Prostate gland (tissue), 2 donors: ENCODE results near the gene OXT. TPM values are rescaled to one million over a fixed set of nuclear protein-coding genes. Genes with fewer than 3 reads are reported as not detected.

ENCODE experiments used
- DNase-seq: peaks from one replicate; pipeline ENCODE4 v3.0.0-alpha.2; 2019; ENCODE audit warnings: low spot score
- H3K27ac ChIP-seq, 2 donors: fragments of 200-600 bp; sonication (generic); 2 replicates each; pipeline ENCODE4 v1.5.1; 2017 to 2019
- H3K27me3 ChIP-seq: fragments of 200-600 bp; sonication (generic); replicated peaks from 2 replicates; pipeline ENCODE4 v1.5.1; 2019; ENCODE audit not compliant: insufficient read depth
- H3K36me3 ChIP-seq, 2 donors: fragments of 200-600 bp; sonication (generic); 1 replicate in 1 of 2; 2 replicates in 1 of 2; pipeline versions ENCODE4 v1.5.1 to v1.8.1; 2017 to 2019
- H3K4me1 ChIP-seq: fragments of 200-600 bp; sonication (generic); replicated peaks from 2 replicates; pipeline ENCODE4 v1.5.1; 2019
- H3K4me3 ChIP-seq, 2 donors: fragments of 200-600 bp; sonication (generic); 2 replicates each; pipeline ENCODE4 v1.5.1; 2017 to 2019
- H3K9me3 ChIP-seq: fragments of 200-600 bp; sonication (generic); 2 replicates; pipeline ENCODE4 v1.5.1; 2017
- POLR2A ChIP-seq: fragments of 450-650 bp; IDR thresholded peaks from one replicate; pipeline ENCODE4 v1.6.1; 2016; ENCODE audit warnings: antibody characterized with exemption, mild to moderate bottlenecking
- POLR2AphosphoS5 ChIP-seq: sonication (generic); formaldehyde crosslinking; IDR thresholded peaks from one replicate; pipeline ENCODE4 v1.6.1; 2017; ENCODE audit warnings: antibody characterized with exemption
- WGBS: methylation state at CpG from one replicate; pipeline ENCODE4 v1.1.5; 2018; 5-methylcytosine and 5-hydroxymethylcytosine counted together
- intact Hi-C: fragments of 100-400 bp; cut with DNase I; formaldehyde crosslinking; loops from one replicate; pipeline ENCODE4 v1.14.2; 2022
- total RNA-seq, 2 donors: library from RNA; depleted of rRNA; stranded (reverse); fragments of >200 nt; gene quantifications; one replicate each; pipeline ENCODE4 v1.1.0, GENCODE V29; 2016
- TF ChIP-seq, protein P1 (sequence below), 4 experiments: fragments of 200-600 bp in 2 of 4; fragments of 450-650 bp in 2 of 4; sonication (generic) in 2 of 4; IDR thresholded peaks; 1 replicate in 3 of 4; 2 replicates in 1 of 4; pipeline ENCODE4 v1.5.1; 2016 to 2019; ENCODE audit warnings: antibody characterized with exemption in 4 of 4, mild to moderate bottlenecking in 2 of 4, moderate library complexity in 2 of 4

OXT gene
- total RNA-seq, 2 donors from 2014 or later: 9.8 TPM; not detected in 1

DNA sequence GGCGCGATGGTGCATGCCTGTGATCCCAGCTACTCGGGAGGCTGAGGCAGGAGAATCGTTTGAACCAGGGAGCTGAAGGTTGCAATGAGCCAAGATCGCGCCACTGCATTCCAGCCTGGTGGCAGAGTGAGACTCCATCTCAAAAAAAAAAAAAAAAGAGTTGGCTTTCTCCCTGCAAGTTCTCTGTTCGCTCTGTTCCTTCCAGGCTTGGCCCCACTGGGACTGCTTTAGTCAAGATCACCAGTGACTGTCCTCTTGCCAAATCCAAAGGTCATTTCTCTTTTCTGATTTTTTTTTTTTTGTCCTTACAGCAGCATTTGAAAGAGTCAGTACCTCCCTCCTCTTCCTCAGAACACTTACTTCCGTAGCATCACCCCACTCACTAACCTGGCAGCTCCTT lies 38.8 kb upstream of the OXT start:
- WGBS: 75% methylated on average over 8 of the region's 8 CpGs
- DNase-seq: no peak

DNA sequence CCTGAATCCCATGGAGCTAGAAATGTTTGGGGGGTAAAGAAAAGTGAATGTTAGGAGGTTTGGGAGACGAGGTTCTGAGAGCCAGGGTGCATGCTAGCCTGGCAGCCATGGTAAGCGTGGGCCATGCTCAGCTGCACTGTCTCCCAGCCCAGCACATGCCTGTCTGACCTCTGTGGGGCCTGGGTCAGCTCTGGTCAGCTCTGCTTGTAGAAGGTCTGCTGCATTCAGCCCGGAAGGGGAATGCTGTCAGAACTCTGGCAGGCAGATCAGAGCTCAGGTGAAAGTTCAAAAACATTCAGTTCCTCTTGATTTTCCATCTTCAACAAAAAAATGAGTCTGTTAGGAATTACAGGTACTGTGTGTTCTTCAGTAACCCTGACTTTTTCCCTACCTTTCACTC lies 33.8 kb upstream of the OXT start:
- Histone ChIP-seq H3K9me3 (no peaks in the 10 kb centered on the region), H3K27me3 (no peaks in the 10 kb centered on the region), H3K27ac (no peak overlapping the region), H3K36me3 (peaks cover 3 to 12% of the 10 kb centered on the region in 2 donors), H3K4me1 (peaks cover 5% of the 10 kb centered on the region), H3K4me3 (no peak overlapping the region)
- 83% methylated on average over 3 of the region's 3 CpGs for WGBS
- intact Hi-C loops: no loop called here
- no peak for DNase-seq
- TF ChIP-seq POLR2AphosphoS5 (no peak), POLR2A (no peak)
- TF ChIP-seq, protein P1, sequence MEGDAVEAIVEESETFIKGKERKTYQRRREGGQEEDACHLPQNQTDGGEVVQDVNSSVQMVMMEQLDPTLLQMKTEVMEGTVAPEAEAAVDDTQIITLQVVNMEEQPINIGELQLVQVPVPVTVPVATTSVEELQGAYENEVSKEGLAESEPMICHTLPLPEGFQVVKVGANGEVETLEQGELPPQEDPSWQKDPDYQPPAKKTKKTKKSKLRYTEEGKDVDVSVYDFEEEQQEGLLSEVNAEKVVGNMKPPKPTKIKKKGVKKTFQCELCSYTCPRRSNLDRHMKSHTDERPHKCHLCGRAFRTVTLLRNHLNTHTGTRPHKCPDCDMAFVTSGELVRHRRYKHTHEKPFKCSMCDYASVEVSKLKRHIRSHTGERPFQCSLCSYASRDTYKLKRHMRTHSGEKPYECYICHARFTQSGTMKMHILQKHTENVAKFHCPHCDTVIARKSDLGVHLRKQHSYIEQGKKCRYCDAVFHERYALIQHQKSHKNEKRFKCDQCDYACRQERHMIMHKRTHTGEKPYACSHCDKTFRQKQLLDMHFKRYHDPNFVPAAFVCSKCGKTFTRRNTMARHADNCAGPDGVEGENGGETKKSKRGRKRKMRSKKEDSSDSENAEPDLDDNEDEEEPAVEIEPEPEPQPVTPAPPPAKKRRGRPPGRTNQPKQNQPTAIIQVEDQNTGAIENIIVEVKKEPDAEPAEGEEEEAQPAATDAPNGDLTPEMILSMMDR (IDR thresholded peaks at IDR 0.05): no peak

More for the DNA sequence above, 38.8 kb upstream of the OXT start:
- Histone ChIP-seq H3K4me1 (no peaks in the 10 kb centered on the region), H3K36me3 (peaks cover 3 to 9% of the 10 kb centered on the region in 2 donors), H3K4me3 (no peak overlapping the region), H3K27me3 (no peaks in the 10 kb centered on the region), H3K27ac (no peak overlapping the region), H3K9me3 (no peaks in the 10 kb centered on the region)
- intact Hi-C loops: no loop called here
- TF ChIP-seq, protein P1 (IDR thresholded peaks at IDR 0.05): no peak
- TF ChIP-seq POLR2A: no peak
- no peak for TF ChIP-seq POLR2AphosphoS5

DNA sequence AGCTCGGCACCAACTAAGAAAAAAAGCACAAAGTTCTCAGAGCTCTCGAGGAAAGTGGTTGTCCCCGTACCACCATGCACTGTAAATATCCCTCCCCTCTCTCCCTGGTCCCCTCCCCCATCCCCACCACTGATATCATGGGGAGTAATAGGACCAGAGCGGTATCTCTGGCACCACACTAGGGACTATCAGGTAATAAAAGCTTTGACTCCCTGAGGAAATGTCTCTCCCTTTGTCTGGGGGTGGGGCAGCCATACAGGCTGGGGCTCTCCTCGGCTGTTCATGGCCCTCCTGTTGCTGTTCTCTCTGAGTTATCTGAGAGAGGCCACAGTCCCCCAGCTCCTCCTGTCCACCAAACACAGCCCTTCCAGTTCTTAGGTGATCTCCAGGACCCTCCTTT lies 33.0 kb upstream of the OXT start:
- H3K4me3 ChIP-seq: no peak overlapping the region
- H3K36me3 ChIP-seq: peaks cover 3 to 12% of the 10 kb centered on the region in 2 donors
- DNase-seq: no peak
- intact Hi-C loops: no loop called here
- peaks cover 5% of the 10 kb centered on the region for H3K4me1 ChIP-seq
- H3K9me3 ChIP-seq: no peaks in the 10 kb centered on the region
- TF ChIP-seq POLR2AphosphoS5 (no peak), POLR2A (no peak)
- TF ChIP-seq, protein P1 (IDR thresholded peaks at IDR 0.05): no peak
- no peaks in the 10 kb centered on the region for H3K27me3 ChIP-seq
- H3K27ac ChIP-seq: no peak overlapping the region
- 57% methylated on average over 5 of the region's 5 CpGs for WGBS

DNA sequence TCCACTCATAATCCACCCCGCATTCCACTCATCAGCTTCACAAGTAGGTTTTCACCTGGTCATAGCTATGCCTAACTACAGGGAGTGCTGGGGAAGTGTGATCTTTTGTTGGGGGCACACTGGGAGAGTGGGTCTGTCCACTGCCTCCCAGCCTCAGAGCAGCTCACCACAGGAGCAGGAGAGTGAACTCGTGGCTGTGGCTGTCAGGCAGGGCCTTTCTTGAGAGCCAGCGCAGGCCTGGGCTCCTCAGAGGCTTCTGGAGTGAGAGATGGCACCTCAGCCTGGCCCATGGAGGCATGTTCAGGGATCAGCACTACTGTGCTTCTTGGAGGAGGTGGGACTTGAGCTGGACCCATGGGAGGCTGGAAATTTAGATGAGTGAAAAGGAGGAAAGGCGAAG lies 32.0 kb upstream of the OXT start:
- Histone ChIP-seq H3K36me3 (peaks cover 3 to 12% of the 10 kb centered on the region in 2 donors), H3K27ac (no peak overlapping the region), H3K9me3 (no peaks in the 10 kb centered on the region), H3K4me3 (no peak overlapping the region), H3K27me3 (no peaks in the 10 kb centered on the region), H3K4me1 (peaks cover 5% of the 10 kb centered on the region)
- 75% methylated on average over 4 of the region's 4 CpGs for WGBS
- DNase-seq: no peak
- intact Hi-C loops: no loop called here
- no peak for TF ChIP-seq POLR2A
- no peak for TF ChIP-seq POLR2AphosphoS5
- TF ChIP-seq, protein P1 (IDR thresholded peaks at IDR 0.05): no peak

DNA sequence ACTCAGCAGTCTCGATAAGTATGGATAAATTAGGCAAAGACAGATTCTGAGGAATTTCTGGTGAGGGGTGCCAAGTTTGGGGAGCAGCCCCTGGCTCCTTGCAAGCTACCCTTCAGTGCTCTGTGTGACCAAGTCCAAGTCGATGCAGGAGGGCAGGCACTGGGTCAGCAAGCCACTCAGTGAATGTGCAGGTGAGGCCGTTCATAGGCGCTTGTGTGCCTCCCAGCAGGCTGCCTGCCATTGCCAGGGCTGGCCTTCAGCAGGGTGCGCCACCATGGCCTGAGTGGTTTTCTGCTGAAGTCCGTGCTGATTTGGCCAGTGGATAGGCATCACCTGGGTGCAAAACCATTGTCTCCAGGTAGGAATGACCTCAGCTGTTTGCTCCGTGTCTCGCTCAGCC lies 31.3 kb upstream of the OXT start:
- 92% methylated on average over 8 of the region's 8 CpGs for WGBS

More for the DNA sequence above, 31.3 kb upstream of the OXT start:
- Histone ChIP-seq H3K27ac (no peak overlapping the region), H3K27me3 (no peaks in the 10 kb centered on the region), H3K9me3 (no peaks in the 10 kb centered on the region), H3K36me3 (peaks cover 3 to 12% of the 10 kb centered on the region in 2 donors), H3K4me1 (peaks cover 5% of the 10 kb centered on the region), H3K4me3 (no peak overlapping the region)
- no peak for DNase-seq
- TF ChIP-seq, protein P1 (IDR thresholded peaks at IDR 0.05): no peak
- TF ChIP-seq POLR2AphosphoS5 (no peak), POLR2A (no peak)
- intact Hi-C loops: no loop called here
